GM12878 (cell line): Measurements from ENCODE around the gene PTPRC. TPM values are rescaled to one million over a fixed set of nuclear protein-coding genes. Genes with fewer than 3 reads are reported as not detected.

Experiments used
- ATAC-seq: fragments of 200-7000 bp; cut with Tn5 transposase; 3 replicates; pipeline ENCODE4 v1.9.1; 2020; ENCODE audit warnings: mild to moderate bottlenecking, moderate library complexity
- BruUV-seq: library from RNA; stranded (reverse); fragments of 400-500 nt; replicated peaks from 2 replicates; lab custom pipeline; 2021; lab: Mats Ljungman, UMichigan
- CTCF ChIA-PET: fragments of 300-600 bp; sonication (Branson Sonifier 250); formaldehyde crosslinking; extraction: SDS; loops from one replicate; lab custom pipeline; 2021; ENCODE audit warnings: inconsistent platforms; lab: Yijun Ruan, JAX
- POLR2A ChIA-PET: fragments of 350-600 bp; formaldehyde crosslinking; extraction: SDS; loops from one replicate; lab custom pipeline; 2021; ENCODE audit warnings: inconsistent platforms; lab: Charles Lee
- RAD21 ChIA-PET: fragments of 300-600 bp; sonication (Branson Sonifier 250); formaldehyde crosslinking; loops from one replicate; lab custom pipeline; 2023; ENCODE audit warnings: antibody characterized with exemption; ENCODE audit not compliant: unreplicated experiment; lab: Charles Lee
- SMC1A ChIA-PET: fragments of 300-600 bp; sonication (Branson Sonifier 250); formaldehyde crosslinking; loops from one replicate; lab custom pipeline; 2023; ENCODE audit not compliant: unreplicated experiment, uncharacterized antibody; lab: Charles Lee
- DNase-seq: peaks from one replicate; pipeline ENCODE4 v3.0.0-alpha.2; 2011; ENCODE audit warnings: low read depth, low spot score
- FAIRE-seq: peaks from 3 replicates; lab custom pipeline; 2011; peaks lifted over from hg19 to GRCh38; lab: Jason Lieb, UNC
- H2AFZ ChIP-seq: 2 replicates; pipeline ENCODE4 v1.6.0; 2011; ENCODE audit warnings: low read depth, low read length, control low read depth; ENCODE audit not compliant: control insufficient read depth
- H3K27ac ChIP-seq: 2 replicates; pipeline ENCODE4 v1.5.1; 2011; ENCODE audit warnings: control low read depth; ENCODE audit not compliant: control insufficient read depth, insufficient read depth
- H3K27me3 ChIP-seq, 2 experiments: replicated peaks in 1 of 2; 2 replicates each; pipeline versions ENCODE4 v1.6.0 to v1.6.1; 2011; ENCODE audit warnings: low read length in 1 of 2; ENCODE audit not compliant: control insufficient read depth in 2 of 2, insufficient read depth in 2 of 2
- H3K36me3 ChIP-seq, 2 experiments: 2 replicates each; pipeline ENCODE4 v1.5.1; 2011; ENCODE audit warnings: low read length in 1 of 2; ENCODE audit not compliant: control insufficient read depth in 2 of 2, insufficient read depth in 2 of 2
- H3K4me1 ChIP-seq: 2 replicates; pipeline ENCODE4 v1.6.1; 2011; ENCODE audit warnings: mild to moderate bottlenecking, low read length, moderate library complexity, mixed read lengths; ENCODE audit not compliant: control insufficient read depth, insufficient read depth
- H3K4me2 ChIP-seq: 2 replicates; pipeline ENCODE4 v1.6.0; 2011; ENCODE audit warnings: control low read depth; ENCODE audit not compliant: control insufficient read depth, insufficient read depth
- H3K4me3 ChIP-seq: fragments of 200-600 bp; sonication (generic); 2 replicates; pipeline ENCODE4 v1.5.1; 2016
- H3K79me2 ChIP-seq: 2 replicates; pipeline ENCODE4 v1.6.0; 2011; ENCODE audit warnings: low read length; ENCODE audit not compliant: control insufficient read depth, insufficient read depth
- H3K9ac ChIP-seq: 2 replicates; pipeline ENCODE4 v1.8.0; 2011; ENCODE audit warnings: low read length, control low read depth, mixed read lengths; ENCODE audit not compliant: control insufficient read depth, insufficient read depth
- H3K9me3 ChIP-seq: replicated peaks from 3 replicates; pipeline ENCODE4 v1.5.1; 2011; ENCODE audit warnings: mild to moderate bottlenecking, low read length; ENCODE audit not compliant: control insufficient read depth, insufficient read depth
- H4K20me1 ChIP-seq: 2 replicates; pipeline ENCODE4 v1.6.0; 2011; ENCODE audit not compliant: control insufficient read depth, insufficient read depth
- CHD2 ChIP-seq: IDR thresholded peaks from 2 replicates; pipeline ENCODE4 v1.6.1; 2011; ENCODE audit warnings: low read depth, low read length, improper control_type of control experiment, borderline replicate concordance
- FOS ChIP-seq: IDR thresholded peaks from 3 replicates; pipeline ENCODE4 v1.6.1; 2011; ENCODE audit warnings: borderline replicate concordance; ENCODE audit not compliant: insufficient read length; ENCODE audit errors: extremely low read depth
- GATAD2B ChIP-seq: fragments of 450-650 bp; conservative IDR thresholded peaks from 2 replicates; pipeline ENCODE4 v1.6.1; 2017; ENCODE audit warnings: low read depth, mild to moderate bottlenecking, moderate library complexity
- HDGF ChIP-seq: fragments of 450-650 bp; IDR thresholded peaks from 2 replicates; pipeline ENCODE4 v1.6.1; 2016; ENCODE audit warnings: antibody characterized with exemption
- MXI1 ChIP-seq: fragments of 150-350 bp; IDR thresholded peaks from 2 replicates; pipeline ENCODE4 v1.6.1; 2011; ENCODE audit warnings: low read depth, mild to moderate bottlenecking, inconsistent platforms, low read length, improper control_type of control experiment
- NFIC ChIP-seq: IDR thresholded peaks from 2 replicates; pipeline ENCODE4 v1.6.1; 2012; ENCODE audit warnings: low read depth, mild to moderate bottlenecking, inconsistent platforms, low read length, moderate library complexity
- NR2F1 ChIP-seq: fragments of 450-650 bp; conservative IDR thresholded peaks from 2 replicates; pipeline ENCODE4 v1.6.1; 2017; ENCODE audit warnings: mild to moderate bottlenecking
- PAX8 ChIP-seq: fragments of 450-650 bp; IDR thresholded peaks from 2 replicates; pipeline ENCODE4 v1.6.1; 2017; ENCODE audit warnings: mild to moderate bottlenecking, moderate library complexity
- POLR2AphosphoS5 ChIP-seq: IDR thresholded peaks from 2 replicates; pipeline ENCODE4 v1.6.1; 2011; ENCODE audit warnings: mild to moderate bottlenecking, low read length, inconsistent platforms
- SUPT20H ChIP-seq: IDR thresholded peaks from 2 replicates; pipeline ENCODE4 v1.6.1; 2011; ENCODE audit warnings: low read depth, mild to moderate bottlenecking, low read length, moderate library complexity, borderline replicate concordance; ENCODE audit not compliant: control insufficient read depth
- WRNIP1 ChIP-seq: IDR thresholded peaks from 2 replicates; pipeline ENCODE4 v1.6.1; 2011; ENCODE audit warnings: low read depth, low read length, improper control_type of control experiment, borderline replicate concordance
- WGBS: methylation state at CpG from one replicate; pipeline ENCODE4 v1.1.6; 2016; ENCODE audit warnings: low lambda C conversion rate; ENCODE audit not compliant: insufficient replicate concordance, insufficient coverage; ENCODE audit errors: missing lambda C conversion rate; 5-methylcytosine and 5-hydroxymethylcytosine counted together
- in situ Hi-C: fragments of 300-500 bp; cut with MboI; formaldehyde crosslinking; loops from 9 replicates; pipeline ENCODE4 v1.14.3; 2018; ENCODE audit warnings: mixed read lengths
- intact Hi-C: fragments of 100-400 bp; cut with micrococcal nuclease; formaldehyde crosslinking; loops from one replicate; pipeline ENCODE4 v1.14.2; 2022; ENCODE audit not compliant: unreplicated experiment
- polyA plus RNA-seq, 11 experiments: library from polyadenylated mRNA; depleted of rRNA in 4 of 11; unstranded in 6 of 11; stranded (reverse) in 5 of 11; fragments of >200 nt; fragmentation: Nextera tagmentation in 4 of 11; fragmentation: Illumina TruSeq in 1 of 11; extraction: Ambion mirVana in 4 of 11; extraction: Trizol in 1 of 11; gene quantifications; 1 replicate in 1 of 11; 2 replicates in 10 of 11; pipeline versions ENCODE4 v1.2.1 to v1.2.3, GENCODE V29; 2011 to 2016; ENCODE audit warnings: inconsistent platforms in 2 of 11, missing spikeins in 2 of 11, low read depth in 1 of 11
- total RNA-seq, 4 experiments: library from RNA; depleted of rRNA in 3 of 4; stranded (reverse); fragments of >200 nt in 3 of 4; fragmentation: Illumina TruSeq in 1 of 4; extraction: Trizol in 1 of 4; gene quantifications; 2 replicates each; pipeline versions ENCODE4 v1.2.1 to v1.2.3, GENCODE V29; 2013 to 2021
- TF ChIP-seq, protein P1 (sequence below): IDR thresholded peaks from 2 replicates; pipeline ENCODE4 v1.6.1; 2011; ENCODE audit warnings: low read depth, mild to moderate bottlenecking, low read length, moderate library complexity, borderline replicate concordance; ENCODE audit errors: extremely low read depth
- TF ChIP-seq, protein P2 (sequence below): fragments of 450-650 bp; formaldehyde crosslinking; IDR thresholded peaks from 2 replicates; pipeline ENCODE4 v1.4.0; 2022; ENCODE audit warnings: mild to moderate bottlenecking, moderate library complexity
- TF ChIP-seq, protein P3 (sequence below): fragments of 450-650 bp; IDR thresholded peaks from 2 replicates; pipeline ENCODE4 v1.6.1; 2016; ENCODE audit warnings: mild to moderate bottlenecking

The PTPRC gene
- total and polyA plus RNA-seq, 10 of the 15 experiments (the other 5 are each of a cell fraction or from before 2014, with no cell fraction given) = 72.9 to 221 (median 118) TPM

DNA sequence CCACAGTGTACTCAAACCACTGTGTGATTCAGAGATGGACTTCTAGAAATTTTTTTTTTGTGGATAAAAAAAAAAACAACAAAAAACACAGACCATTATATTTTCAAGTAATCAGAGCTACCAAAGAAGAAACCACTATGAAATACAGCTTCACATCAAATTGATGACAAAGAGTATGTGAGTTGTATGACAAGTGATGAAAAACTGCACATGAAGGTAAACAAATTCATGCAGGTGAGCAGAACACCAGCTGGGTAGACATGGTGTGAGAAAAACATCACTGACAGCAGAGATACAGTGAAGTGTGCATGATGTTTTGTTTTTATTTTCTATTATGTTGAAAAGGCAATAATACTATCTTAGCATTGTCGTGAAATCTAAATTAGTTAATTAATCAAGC lies 8.0 kb upstream of the PTPRC start:
- ChIA-PET RAD21 (interaction anchor here (10.8 kb wide), 1 partner anchor 8 kb away, joined by 154 read pairs; no protein-coding TSS in a partner anchor), CTCF (no interaction called here), SMC1A (interaction anchor here (0.7 to 10.6 kb wide), 3 partner anchors 8 to 44 kb away, joined by 4 to 251 read pairs (median 4); no protein-coding TSS in a partner anchor)
- Histone ChIP-seq H3K4me2 (no peak overlapping the region), H3K36me3 (no peaks in the 10 kb centered on the region), H3K27ac (no peak overlapping the region), H3K4me3 (no peak overlapping the region), H3K79me2 (no peaks in the 10 kb centered on the region), H3K9me3 (peaks cover 4% of the 10 kb centered on the region; the same call in 2 of the 3 replicates), H3K27me3 (no peaks in the 10 kb centered on the region), H2AFZ (no peak overlapping the region)
- DNase-seq (no peak), ATAC-seq (no peak)
- WGBS = 5% methylated on average over 1 of the region's 1 CpG
- intact Hi-C loops = no loop called here
- TF ChIP-seq GATAD2B (no peak), NR2F1 (no peak), POLR2AphosphoS5 (no peak), NFIC (no peak), FOS (no peak), HDGF (no peak), MXI1 (no peak), SUPT20H (no peak), CHD2 (no peak), WRNIP1 (no peak), PAX8 (no peak)
- TF ChIP-seq, protein P1, sequence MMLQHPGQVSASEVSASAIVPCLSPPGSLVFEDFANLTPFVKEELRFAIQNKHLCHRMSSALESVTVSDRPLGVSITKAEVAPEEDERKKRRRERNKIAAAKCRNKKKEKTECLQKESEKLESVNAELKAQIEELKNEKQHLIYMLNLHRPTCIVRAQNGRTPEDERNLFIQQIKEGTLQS = no peak
- TF ChIP-seq, protein P2, sequence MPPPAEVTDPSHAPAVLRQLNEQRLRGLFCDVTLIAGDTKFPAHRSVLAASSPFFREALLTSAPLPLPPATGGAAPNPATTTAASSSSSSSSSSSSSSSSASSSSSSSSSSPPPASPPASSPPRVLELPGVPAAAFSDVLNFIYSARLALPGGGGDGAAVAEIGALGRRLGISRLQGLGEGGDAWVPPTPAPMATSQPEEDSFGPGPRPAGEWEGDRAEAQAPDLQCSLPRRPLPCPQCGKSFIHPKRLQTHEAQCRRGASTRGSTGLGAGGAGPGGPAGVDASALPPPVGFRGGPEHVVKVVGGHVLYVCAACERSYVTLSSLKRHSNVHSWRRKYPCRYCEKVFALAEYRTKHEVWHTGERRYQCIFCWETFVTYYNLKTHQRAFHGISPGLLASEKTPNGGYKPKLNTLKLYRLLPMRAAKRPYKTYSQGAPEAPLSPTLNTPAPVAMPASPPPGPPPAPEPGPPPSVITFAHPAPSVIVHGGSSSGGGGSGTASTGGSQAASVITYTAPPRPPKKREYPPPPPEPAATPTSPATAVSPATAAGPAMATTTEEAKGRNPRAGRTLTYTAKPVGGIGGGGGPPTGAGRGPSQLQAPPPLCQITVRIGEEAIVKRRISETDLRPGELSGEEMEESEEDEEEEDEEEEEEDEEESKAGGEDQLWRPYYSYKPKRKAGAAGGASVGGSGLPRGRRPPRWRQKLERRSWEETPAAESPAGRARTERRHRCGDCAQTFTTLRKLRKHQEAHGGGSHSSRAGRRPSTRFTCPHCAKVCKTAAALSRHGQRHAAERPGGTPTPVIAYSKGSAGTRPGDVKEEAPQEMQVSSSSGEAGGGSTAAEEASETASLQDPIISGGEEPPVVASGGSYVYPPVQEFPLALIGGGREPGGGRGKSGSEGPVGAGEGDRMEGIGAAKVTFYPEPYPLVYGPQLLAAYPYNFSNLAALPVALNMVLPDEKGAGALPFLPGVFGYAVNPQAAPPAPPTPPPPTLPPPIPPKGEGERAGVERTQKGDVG (CRISPR knock-in tag) = no peak
- TF ChIP-seq, protein P3, sequence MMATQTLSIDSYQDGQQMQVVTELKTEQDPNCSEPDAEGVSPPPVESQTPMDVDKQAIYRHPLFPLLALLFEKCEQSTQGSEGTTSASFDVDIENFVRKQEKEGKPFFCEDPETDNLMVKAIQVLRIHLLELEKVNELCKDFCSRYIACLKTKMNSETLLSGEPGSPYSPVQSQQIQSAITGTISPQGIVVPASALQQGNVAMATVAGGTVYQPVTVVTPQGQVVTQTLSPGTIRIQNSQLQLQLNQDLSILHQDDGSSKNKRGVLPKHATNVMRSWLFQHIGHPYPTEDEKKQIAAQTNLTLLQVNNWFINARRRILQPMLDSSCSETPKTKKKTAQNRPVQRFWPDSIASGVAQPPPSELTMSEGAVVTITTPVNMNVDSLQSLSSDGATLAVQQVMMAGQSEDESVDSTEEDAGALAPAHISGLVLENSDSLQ = no peak
- TF ChIP-seq, all 136 proteins: peak for 0
- H3K4me1 ChIP-seq = peaks cover 11% of the 10 kb centered on the region
- in situ Hi-C loops = no loop called here
- H4K20me1 ChIP-seq = no peaks in the 10 kb centered on the region
- BruUV-seq = no TSS peak
- no peak overlapping the region for H3K9ac ChIP-seq
- FAIRE-seq = no peak
- POLR2A ChIA-PET = interaction anchor here (1.4 to 1.5 kb wide), 2 partner anchors 8 to 10 kb away, joined by 4 to 6 read pairs; no protein-coding TSS in a partner anchor
